ENCODE measurements around the gene SBNO2. TPM values are rescaled to one million over a fixed set of nuclear protein-coding genes. Genes with fewer than 3 reads are reported as not detected.

The SBNO2 gene
- total RNA-seq, 3 donors from 2014 or later, result 15.4 to 63.3 (median 43.9) TPM

GRCh38 chr19:1087813-1088415 is 86.2 kb downstream of the SBNO2 start:
- Histone ChIP-seq H3K9me3 (no peaks in the 10 kb centered on the region), H3K4me3 (no peak overlapping the region), H3K36me3 (no peaks in the 10 kb centered on the region), H3K27me3 (no peaks in the 10 kb centered on the region), H3K4me1 (no peaks in the 10 kb centered on the region), H3K27ac (peak overlapping the region; percentile 53 to 62)
- TF ChIP-seq POLR2A (IDR thresholded peaks at IDR 0.05) (no peak), POLR2AphosphoS5 (IDR thresholded peaks at IDR 0.05) (peak in 1 of 3 donors; percentile 29)
- intact Hi-C loops (cut with DNase I; ENCODE audit: low total_unique reads), result no loop called here
- no peak for DNase-seq (ENCODE audit: low spot score in 2 of 2)

GRCh38 chr19:1086613-1087012 is 87.5 kb downstream of the SBNO2 start:
- intact Hi-C loops (cut with DNase I; ENCODE audit: low total_unique reads), result no loop called here
- Histone ChIP-seq H3K27ac (no peak overlapping the region), H3K36me3 (no peaks in the 10 kb centered on the region), H3K27me3 (no peaks in the 10 kb centered on the region), H3K4me1 (no peaks in the 10 kb centered on the region), H3K4me3 (no peak overlapping the region), H3K9me3 (no peaks in the 10 kb centered on the region)
- TF ChIP-seq POLR2AphosphoS5 (IDR thresholded peaks at IDR 0.05) (no peak), POLR2A (IDR thresholded peaks at IDR 0.05) (no peak)
- no peak for DNase-seq (ENCODE audit: low spot score in 2 of 2)

GRCh38 chr19:1085676-1086442 is 88.2 kb downstream of the SBNO2 start:
- Histone ChIP-seq H3K4me3 (no peak overlapping the region), H3K9me3 (no peaks in the 10 kb centered on the region), H3K27me3 (no peaks in the 10 kb centered on the region), H3K36me3 (no peaks in the 10 kb centered on the region), H3K27ac (peak overlapping the region in 1 of 2 donors; percentile 10), H3K4me1 (no peaks in the 10 kb centered on the region)
- no peak for DNase-seq (ENCODE audit: low spot score in 2 of 2)
- TF ChIP-seq POLR2AphosphoS5 (IDR thresholded peaks at IDR 0.05) (no peak), POLR2A (IDR thresholded peaks at IDR 0.05) (no peak), CTCF (IDR thresholded peaks at IDR 0.05) (no peak)
- intact Hi-C loops (cut with DNase I; ENCODE audit: low total_unique reads), result no loop called here

- no peak for DNase-seq (ENCODE audit: low spot score in 2 of 2)
- Histone ChIP-seq H3K9me3 (no peaks in the 10 kb centered on the region), H3K36me3 (no peaks in the 10 kb centered on the region), H3K4me1 (no peaks in the 10 kb centered on the region), H3K27ac (no peak overlapping the region), H3K4me3 (no peak overlapping the region), H3K27me3 (no peaks in the 10 kb centered on the region)
- intact Hi-C loops (cut with DNase I; ENCODE audit: low total_unique reads), result no loop called here
- TF ChIP-seq CTCF (IDR thresholded peaks at IDR 0.05), result no peak
- no peak for TF ChIP-seq POLR2AphosphoS5 (IDR thresholded peaks at IDR 0.05)
- no peak for TF ChIP-seq POLR2A (IDR thresholded peaks at IDR 0.05)
Measured at GRCh38 chr19:1085053-1085658, 88.9 kb downstream of the SBNO2 start.

GRCh38 chr19:1084024-1084868 is 89.8 kb downstream of the SBNO2 start:
- Histone ChIP-seq H3K27me3 (no peaks in the 10 kb centered on the region), H3K36me3 (no peaks in the 10 kb centered on the region), H3K9me3 (no peaks in the 10 kb centered on the region), H3K27ac (no peak overlapping the region), H3K4me3 (no peak overlapping the region), H3K4me1 (no peaks in the 10 kb centered on the region)
- intact Hi-C loops (cut with DNase I; ENCODE audit: low total_unique reads), result loop anchor here (5.0 kb wide), 1 partner anchor 813 kb away; no protein-coding TSS in a partner anchor
- TF ChIP-seq POLR2A (IDR thresholded peaks at IDR 0.05) (no peak), POLR2AphosphoS5 (IDR thresholded peaks at IDR 0.05) (no peak), CTCF (IDR thresholded peaks at IDR 0.05) (no peak)
- no peak for DNase-seq (ENCODE audit: low spot score in 2 of 2)

All from breast epithelium (tissue), 4 donors.